Natural killer cell (primary cell): Measurements from ENCODE around the gene TPX2. TPM values are rescaled to one million over a fixed set of nuclear protein-coding genes. Genes with fewer than 3 reads are reported as not detected.

Source experiments
- ATAC-seq, 3 donors: fragments of 150-1000 bp in 2 of 3; fragments of 200-7000 bp in 1 of 3; cut with Tn5 transposase; 1 replicate in 1 of 3; 2 replicates in 2 of 3; pipeline ENCODE4 v1.10.0; 2021; ENCODE audit warnings: mild to moderate bottlenecking in 2 of 3, moderate library complexity in 2 of 3
- DNase-seq, 2 donors: peaks; one replicate each; pipeline versions ENCODE4 v3.0.0 to v3.0.0-alpha.2; 2013 to 2021; ENCODE audit warnings: mixed read lengths in 1 of 2
- H3K27ac ChIP-seq: one replicate; pipeline ENCODE4 v1.5.1; 2013; ENCODE audit warnings: mild to moderate bottlenecking, low read length
- H3K27me3 ChIP-seq: one replicate; pipeline ENCODE4 v1.6.1; 2013; ENCODE audit warnings: low read length; ENCODE audit not compliant: control insufficient read depth, insufficient read depth
- H3K36me3 ChIP-seq: one replicate; pipeline ENCODE4 v1.6.1; 2013; ENCODE audit warnings: low read length; ENCODE audit not compliant: control insufficient read depth, insufficient read depth
- H3K4me1 ChIP-seq: one replicate; pipeline ENCODE4 v1.6.1; 2013; ENCODE audit warnings: low read length; ENCODE audit not compliant: control insufficient read depth, insufficient read depth
- H3K4me3 ChIP-seq: one replicate; pipeline ENCODE4 v1.5.1; 2013; ENCODE audit warnings: low read length
- H3K9me3 ChIP-seq: one replicate; pipeline ENCODE4 v1.6.1; 2013; ENCODE audit warnings: low read length; ENCODE audit not compliant: control insufficient read depth, insufficient read depth
- H3K27ac Mint-ChIP-seq, 2 donors: one replicate each; pipeline ENCODE4 v1.8.0; 2022; ENCODE audit warnings: mild to moderate bottlenecking in 2 of 2, mixed read lengths in 2 of 2, moderate library complexity in 1 of 2
- H3K27me3 Mint-ChIP-seq, 2 donors: one replicate each; pipeline ENCODE4 v1.8.0; 2022; ENCODE audit warnings: low read depth in 2 of 2, mixed read lengths in 2 of 2
- H3K36me3 Mint-ChIP-seq: one replicate; pipeline ENCODE4 v1.8.0; 2022; ENCODE audit warnings: mixed read lengths
- H3K4me1 Mint-ChIP-seq, 2 donors: one replicate each; pipeline ENCODE4 v1.8.0; 2022; ENCODE audit warnings: mixed read lengths in 2 of 2
- H3K4me3 Mint-ChIP-seq: one replicate; pipeline ENCODE4 v1.8.0; 2022; ENCODE audit warnings: mild to moderate bottlenecking, moderate library complexity, mixed read lengths
- H3K9me3 Mint-ChIP-seq, 2 donors: one replicate each; pipeline ENCODE4 v1.8.0; 2022; ENCODE audit warnings: mixed read lengths in 2 of 2
- CTCF ChIP-seq: fragments of 200-600 bp; IDR thresholded peaks from one replicate; pipeline ENCODE4 v1.8.0; 2022; ENCODE audit warnings: antibody characterized with exemption
- WGBS: methylation state at CpG from one replicate; pipeline ENCODE4 v1.1.7; 2013; ENCODE audit warnings: missing lambda C conversion rate; ENCODE audit not compliant: insufficient coverage; 5-methylcytosine and 5-hydroxymethylcytosine counted together
- intact Hi-C: fragments of 100-400 bp; cut with micrococcal nuclease; formaldehyde crosslinking; loops from one replicate; pipeline ENCODE4 v1.14.2; 2022
- total RNA-seq, 4 donors: library from RNA; stranded (reverse); fragments of 120-200 nt in 1 of 4; gene quantifications; one replicate each; pipeline versions ENCODE4 v1.2.3 to v1.2.4, GENCODE V29; 2013 to 2022

The TPX2 gene
- total RNA-seq, 3 donors from 2014 or later (not counting 1 experiment from before 2014, with no cell fraction given), result 2.2 to 4.2 (median 2.2) TPM

GRCh38 chr20:31844737-31845299 is 105.7 kb downstream of the TPX2 start:
- Mint-ChIP-seq H3K36me3 (no peaks in the 10 kb centered on the region), H3K4me3 (no peak overlapping the region), H3K9me3 (no peaks in the 10 kb centered on the region), H3K27me3 (peaks cover 0 to 6% of the 10 kb centered on the region in 2 donors), H3K4me1 (no peaks in the 10 kb centered on the region), H3K27ac (no peak overlapping the region)
- H3K4me3 ChIP-seq, result no peak overlapping the region
- no peak overlapping the region for H3K27ac ChIP-seq
- DNase-seq (no peak), ATAC-seq (no peak)
- peaks cover 4% of the 10 kb centered on the region for H3K4me1 ChIP-seq
- no peaks in the 10 kb centered on the region for H3K36me3 ChIP-seq
- intact Hi-C loops, result no loop called here
- no peaks in the 10 kb centered on the region for H3K9me3 ChIP-seq
- TF ChIP-seq CTCF, result no peak
- H3K27me3 ChIP-seq, result no peaks in the 10 kb centered on the region
- 94% methylated on average over 28 of the region's 28 CpGs for WGBS

- ATAC-seq (no peak), DNase-seq (no peak)
- H3K4me1 ChIP-seq, result peaks cover 4% of the 10 kb centered on the region
- no peak within 1 kb of the TSS for H3K27ac ChIP-seq
- no peaks in the 10 kb centered on the region for H3K36me3 ChIP-seq
- H3K9me3 ChIP-seq, result no peaks in the 10 kb centered on the region
- H3K9me3 Mint-ChIP-seq, result no peaks in the 10 kb centered on the region
- H3K27me3 Mint-ChIP-seq, result peaks cover 0 to 11% of the 10 kb centered on the region in 2 donors
- TF ChIP-seq CTCF, result no peak
- H3K36me3 Mint-ChIP-seq, result no peaks in the 10 kb centered on the region
- no peaks in the 10 kb centered on the region for H3K27me3 ChIP-seq
- no peaks in the 10 kb centered on the region for H3K4me1 Mint-ChIP-seq
- no peak within 1 kb of the TSS for H3K4me3 ChIP-seq
- intact Hi-C loops, result no loop called here
- WGBS, result 91% methylated on average over 20 of the region's 21 CpGs
- no peak within 1 kb of the TSS for H3K4me3 Mint-ChIP-seq
- no peak within 1 kb of the TSS for H3K27ac Mint-ChIP-seq
Measured at GRCh38 chr20:31845300-31845863, 106.3 kb downstream of the TPX2 start, which contains the start of gene FOXS1. FOXS1 (minus strand) TSS chr20:31845604; CDS start chr20:31845542, 62 bp downstream.

GRCh38 chr20:31846793-31847138 is 107.7 kb downstream of the TPX2 start:
- H3K9me3 ChIP-seq, result no peaks in the 10 kb centered on the region
- Mint-ChIP-seq H3K4me1 (no peaks in the 10 kb centered on the region), H3K27ac (no peak overlapping the region), H3K9me3 (no peaks in the 10 kb centered on the region), H3K36me3 (no peaks in the 10 kb centered on the region), H3K4me3 (no peak overlapping the region), H3K27me3 (peaks cover 12 to 18% of the 10 kb centered on the region in 2 donors)
- DNase-seq, result no peak
- peaks cover 4% of the 10 kb centered on the region for H3K4me1 ChIP-seq
- TF ChIP-seq CTCF, result peak; percentile 54
- no peaks in the 10 kb centered on the region for H3K27me3 ChIP-seq
- H3K36me3 ChIP-seq, result no peaks in the 10 kb centered on the region
- H3K4me3 ChIP-seq, result no peak overlapping the region
- ATAC-seq, result no peak
- intact Hi-C loops, result loop anchor here (1.0 kb wide), 1 partner anchor 24 kb away; no protein-coding TSS in a partner anchor
- WGBS, result 76% methylated on average over 3 of the region's 3 CpGs
- H3K27ac ChIP-seq, result no peak overlapping the region
